Heart right ventricle (tissue), 16 donors: ENCODE results near the gene CFAP54. TPM values are rescaled to one million over a fixed set of nuclear protein-coding genes. Genes with fewer than 3 reads are reported as not detected.

Experiments used
- ATAC-seq, 8 donors: fragments of 200-7000 bp; cut with Tn5 transposase; one replicate each; pipeline ENCODE4 v1.9.1; 2020; ENCODE audit warnings: mild to moderate bottlenecking in 8 of 8, moderate library complexity in 8 of 8, moderate number of reproducible peaks in 1 of 8
- DNase-seq, 2 donors: peaks; one replicate each; pipeline ENCODE4 v3.0.0-alpha.2; 2020
- H3K27ac ChIP-seq, 10 donors: fragments of 200-600 bp; sonication (generic) in 2 of 10; one replicate each; pipeline versions ENCODE4 v1.5.0 to v1.8.0; 2020 to 2022; ENCODE audit warnings: mild to moderate bottlenecking in 3 of 10
- H3K27me3 ChIP-seq, 7 donors: fragments of 200-600 bp; one replicate each; pipeline ENCODE4 v1.8.0; 2021 to 2022; ENCODE audit warnings: mild to moderate bottlenecking in 2 of 7
- H3K36me3 ChIP-seq, 9 donors: fragments of 200-600 bp; sonication (generic) in 1 of 9; one replicate each; pipeline versions ENCODE4 v1.5.0 to v1.8.0; 2020 to 2022; ENCODE audit warnings: mild to moderate bottlenecking in 2 of 9
- H3K4me1 ChIP-seq, 9 donors: fragments of 200-600 bp; sonication (generic) in 1 of 9; one replicate each; pipeline versions ENCODE4 v1.5.0 to v1.8.0; 2020 to 2022; ENCODE audit warnings: mild to moderate bottlenecking in 4 of 9
- H3K4me3 ChIP-seq, 10 donors: fragments of 200-600 bp; sonication (generic) in 2 of 10; one replicate each; pipeline versions ENCODE4 v1.5.0 to v1.8.0; 2020 to 2022; ENCODE audit warnings: mild to moderate bottlenecking in 7 of 10, moderate library complexity in 2 of 10
- H3K9me3 ChIP-seq, 11 donors: fragments of 200-600 bp in 10 of 11; sonication (generic) in 2 of 11; one replicate each; pipeline versions ENCODE4 v1.5.0 to v1.8.0; 2013 to 2022; ENCODE audit warnings: mild to moderate bottlenecking in 2 of 11, control low read depth in 1 of 11, moderate library complexity in 1 of 11
- CTCF ChIP-seq, 9 donors: fragments of 200-600 bp; sonication (generic) in 2 of 9; IDR thresholded peaks; one replicate each; pipeline versions ENCODE4 v1.5.0 to v1.8.0; 2021 to 2022; ENCODE audit warnings: antibody characterized with exemption in 9 of 9, mild to moderate bottlenecking in 5 of 9, moderate library complexity in 1 of 9
- WGBS, 2 donors: extraction: QIAGEN DNeasy Blood & Tissue Kit; methylation state at CpG; one replicate each; pipeline ENCODE4 v1.1.7; 2013; ENCODE audit warnings: inconsistent platforms in 1 of 2; 5-methylcytosine and 5-hydroxymethylcytosine counted together
- intact Hi-C, 10 donors: fragments of 100-400 bp; cut with DNase I; formaldehyde crosslinking; loops; one replicate each; pipeline versions ENCODE4 v1.11.1 to v1.14.2; 2022
- polyA plus RNA-seq, 2 donors: library from polyadenylated mRNA; stranded (reverse); fragments of 200-250 nt; gene quantifications; one replicate each; pipeline ENCODE4 v1.2.3, GENCODE V29; 2013
- total RNA-seq, 10 donors: library from RNA; stranded (reverse); fragmentation: NEBNext Ultra II Directional in 3 of 10; extraction: Animal tissue kit (Norgen Biotek cat#: 25700) in 3 of 10; gene quantifications; one replicate each; pipeline versions ENCODE4 v1.2.1 to v1.2.4, GENCODE V29; 2021 to 2023
- donor health status: Arrhythmogenic right ventricular cardiomyopathy.
- donor health status: ischemic (EF 13 %, LVEDD 7.1; RV severe dilation, severe dysfunction).
- donor health status: healthy with polysubstance abuse.
- donor health status: DM: no; HTN: yes; CAD: no.
- donor health status: DM: no; HTN: no; CAD: no.
- donor health status: ischemic (EF 25% LVEDD 6.9; RV normal size, moderate dysfunction).
- donor health status: ischemic (EF 25% LVEDD 5.7; RV mildly dilated, moderate dysfunction).
- donor health status: healthy.
- donor health status: DM: yes; HTN: yes; CAD: no.
- donor health status: Ischemic cardiomyopathy.
- donor health status: ischemic (EF 35%, LVEDD 5.7; RV mildly dilated, moderate dysfunction).
- donor health status: nonischemic (EF 11% LVEDD 7.7; RV severe dilation, severe dysfunction).
- donor health status: DM: yes; HTN: yes; CAD: no.
- donor health status: PGD.
- donor health status: ischemic (EF 29% LVEDD 5.4; RV normal size, mild dysfunction).
- donor health status: nonischemic (EF 23%, LVEDD 6.1; RV moderate dilation, normal function).

Gene CFAP54
- total and polyA plus RNA-seq, 12 donors, result 0.07 to 0.35 (median 0.21) TPM; not detected in 2

- H3K9me3 ChIP-seq, result peaks cover 0 to 13% (median 0%) of the 10 kb centered on the region in 11 donors
- TF ChIP-seq CTCF (IDR thresholded peaks at IDR 0.05), result no peak
- intact Hi-C loops, result no loop called here
- H3K4me1 ChIP-seq, result no peaks in the 10 kb centered on the region
- ATAC-seq, result no peak
- no peaks in the 10 kb centered on the region for H3K36me3 ChIP-seq
- H3K27ac ChIP-seq, result no peak overlapping the region
- peaks cover 0 to 10% (median 0%) of the 10 kb centered on the region in 7 donors for H3K27me3 ChIP-seq
- 85 to 93% methylated on average over 2 of the region's 2 CpGs for WGBS, 2 donors
- no peak overlapping the region for H3K4me3 ChIP-seq
- DNase-seq, result no peak
These were observed 384.8 kb downstream of the CFAP54 start for GRCh38 chr12:96874211-96874610.

GRCh38 chr12:96876966-96877365, 387.6 kb downstream of the CFAP54 start:
- intact Hi-C loops, result no loop called here
- Histone ChIP-seq H3K4me1 (no peaks in the 10 kb centered on the region), H3K9me3 (peaks cover 0 to 10% (median 0%) of the 10 kb centered on the region in 11 donors), H3K27ac (no peak overlapping the region), H3K27me3 (peaks cover 0 to 10% (median 0%) of the 10 kb centered on the region in 7 donors), H3K4me3 (no peak overlapping the region), H3K36me3 (no peaks in the 10 kb centered on the region)
- ATAC-seq, result no peak
- DNase-seq, result no peak
- TF ChIP-seq CTCF (IDR thresholded peaks at IDR 0.05), result no peak
- WGBS, 2 donors, result 86 to 89% methylated on average over 3 of the region's 3 CpGs

GRCh38 chr12:96878704-96879103, 389.3 kb downstream of the CFAP54 start:
- H3K27ac ChIP-seq, result no peak overlapping the region
- no peaks in the 10 kb centered on the region for H3K4me1 ChIP-seq
- ATAC-seq (no peak), DNase-seq (no peak)
- intact Hi-C loops, result no loop called here
- TF ChIP-seq CTCF (IDR thresholded peaks at IDR 0.05), result no peak
- 53 to 55% methylated on average over 1 of the region's 1 CpG for WGBS, 2 donors
- peaks cover 0 to 10% (median 0%) of the 10 kb centered on the region in 7 donors for H3K27me3 ChIP-seq
- H3K4me3 ChIP-seq, result no peak overlapping the region
- no peaks in the 10 kb centered on the region for H3K9me3 ChIP-seq
- H3K36me3 ChIP-seq, result no peaks in the 10 kb centered on the region

- no peaks in the 10 kb centered on the region for H3K9me3 ChIP-seq
- H3K27ac ChIP-seq, result no peak overlapping the region
- H3K36me3 ChIP-seq, result no peaks in the 10 kb centered on the region
- intact Hi-C loops, result no loop called here
- no peak overlapping the region for H3K4me3 ChIP-seq
- peaks cover 0 to 10% (median 0%) of the 10 kb centered on the region in 7 donors for H3K27me3 ChIP-seq
- DNase-seq (no peak), ATAC-seq (no peak)
- WGBS, 2 donors, result 77 to 87% methylated on average over 4 of the region's 4 CpGs
- H3K4me1 ChIP-seq, result no peaks in the 10 kb centered on the region
- no peak for TF ChIP-seq CTCF (IDR thresholded peaks at IDR 0.05)
These were observed 389.9 kb downstream of the CFAP54 start for GRCh38 chr12:96879301-96879700.
